UCSD-AML1 (cell line): ENCODE measurements around the gene ANKZF1.
A peak's percentile ranks its signal among the peaks of the same experiment; 100 is the strongest.

ENCODE experiments used
- DNase-seq: peaks from one replicate; lab custom pipeline; 2025; ENCODE audit not compliant: unreplicated experiment; lab: John Stamatoyannopoulos, UW

ANKZF1 gene

DNA sequence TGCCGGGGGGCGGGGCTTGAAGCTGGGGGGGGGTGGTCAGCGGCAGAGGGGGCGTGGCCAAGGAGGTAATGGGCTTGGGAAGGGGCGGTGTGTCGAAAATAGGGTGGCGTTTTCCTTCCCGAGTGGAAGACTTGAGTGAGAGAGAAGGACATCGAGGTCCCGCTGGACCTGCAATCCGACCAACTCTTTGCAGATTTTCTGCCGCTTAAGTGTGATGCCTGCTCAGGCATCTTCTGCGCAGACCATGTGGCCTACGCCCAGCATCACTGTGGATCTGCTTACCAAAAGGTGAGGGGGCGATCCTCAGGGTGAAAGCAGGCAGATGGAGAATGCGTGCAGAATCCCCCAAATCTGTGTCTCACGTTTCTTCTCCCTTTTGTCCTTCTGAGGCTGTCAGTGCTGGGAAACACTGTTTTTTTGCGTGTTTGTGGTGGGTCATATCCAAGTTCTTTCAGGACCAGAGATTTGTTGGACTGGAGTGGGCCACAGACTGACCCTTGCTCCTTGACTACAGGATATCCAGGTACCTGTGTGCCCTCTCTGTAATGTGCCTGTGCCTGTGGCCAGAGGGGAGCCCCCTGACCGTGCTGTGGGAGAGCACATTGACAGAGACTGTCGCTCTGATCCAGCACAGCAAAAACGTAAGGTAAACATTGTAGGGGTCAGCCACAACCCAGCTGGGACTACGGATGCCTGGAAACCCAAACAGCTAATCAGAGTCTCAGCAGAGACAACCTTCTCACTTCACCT is 22.3 kb upstream of the ANKZF1 start:
- DNase-seq = no peak

DNA sequence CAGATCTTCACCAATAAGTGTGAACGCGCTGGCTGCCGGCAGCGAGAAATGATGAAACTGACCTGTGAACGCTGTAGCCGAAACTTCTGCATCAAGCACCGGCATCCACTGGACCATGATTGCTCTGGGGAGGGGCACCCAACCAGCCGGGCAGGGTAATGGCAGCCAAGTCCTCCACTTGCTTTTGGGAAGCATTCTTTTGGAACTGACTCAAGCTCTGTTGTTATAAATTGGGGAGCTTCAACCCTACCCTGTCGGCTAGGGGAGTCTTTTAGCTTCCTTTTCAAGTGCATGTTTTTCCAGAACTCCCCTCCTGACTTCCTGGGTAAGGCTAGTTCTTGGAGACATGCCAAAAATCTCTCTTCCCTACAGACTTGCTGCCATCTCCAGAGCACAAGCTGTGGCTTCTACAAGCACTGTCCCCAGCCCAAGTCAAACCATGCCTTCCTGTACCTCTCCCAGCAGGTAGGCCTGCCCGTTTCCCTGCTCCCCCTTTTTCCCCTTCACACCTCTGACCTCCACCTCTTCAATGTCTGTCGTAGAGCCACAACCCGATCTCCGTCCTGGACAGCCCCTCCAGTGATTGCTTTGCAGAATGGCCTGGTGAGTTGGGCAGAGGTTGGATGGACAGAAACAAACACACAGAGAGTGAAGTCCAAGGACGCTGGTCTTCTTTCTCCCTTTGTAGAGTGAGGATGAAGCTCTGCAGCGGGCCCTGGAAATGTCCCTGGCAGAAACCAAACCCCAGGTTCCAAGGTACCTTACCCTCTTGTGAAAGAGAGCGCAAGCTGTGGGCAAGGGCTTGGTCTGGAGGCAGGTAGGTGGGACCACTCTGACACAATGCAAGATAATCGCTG is 21.5 kb upstream of the ANKZF1 start:
- no peak for DNase-seq

DNA sequence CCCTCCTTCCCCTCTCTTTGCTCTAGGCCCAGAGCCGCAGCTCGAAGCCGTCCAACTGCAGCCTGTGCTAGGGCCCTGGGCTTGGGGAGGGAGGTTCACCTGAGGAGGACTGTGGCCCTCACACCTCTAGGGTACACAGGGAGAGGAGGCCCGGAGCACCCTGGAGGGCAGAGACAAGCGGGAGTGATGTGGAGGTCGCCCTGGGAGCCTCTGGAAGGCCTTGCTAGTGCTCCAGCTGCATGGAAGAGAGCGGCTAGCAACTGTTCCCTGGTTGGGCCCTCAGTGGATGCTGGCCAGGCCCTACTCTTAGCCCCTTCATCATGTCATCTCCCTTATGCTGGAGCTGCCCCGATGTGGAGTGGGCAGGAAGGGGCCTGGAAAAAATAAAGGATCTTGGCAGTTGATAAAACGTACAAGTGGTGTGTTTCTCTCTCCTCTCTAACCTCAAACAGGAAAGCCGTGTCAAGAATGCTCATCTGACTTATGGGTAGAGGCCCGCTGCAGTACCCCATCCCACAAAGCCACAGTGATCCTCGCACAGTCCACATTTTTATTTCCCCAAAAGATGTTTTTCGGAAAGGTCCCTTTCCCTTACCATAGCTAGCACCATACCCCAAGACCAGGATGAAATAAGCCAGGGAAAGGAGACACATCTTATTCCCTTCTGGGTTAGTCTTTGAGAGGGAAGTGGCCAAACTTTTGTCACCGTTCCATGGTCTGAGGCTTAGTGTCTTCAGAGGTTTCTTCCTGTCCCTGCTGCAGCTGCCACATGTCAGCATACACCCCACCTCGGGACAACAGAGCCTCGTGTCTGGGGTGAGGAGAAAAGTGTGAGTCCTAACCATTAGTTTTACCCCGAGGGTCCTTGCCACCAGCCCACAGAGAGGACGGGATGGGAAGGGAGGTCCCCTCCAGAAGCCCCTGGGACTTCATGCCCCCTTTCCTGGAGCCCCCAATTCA is 20.1 kb upstream of the ANKZF1 start:
- peak; percentile 50 for DNase-seq

DNA sequence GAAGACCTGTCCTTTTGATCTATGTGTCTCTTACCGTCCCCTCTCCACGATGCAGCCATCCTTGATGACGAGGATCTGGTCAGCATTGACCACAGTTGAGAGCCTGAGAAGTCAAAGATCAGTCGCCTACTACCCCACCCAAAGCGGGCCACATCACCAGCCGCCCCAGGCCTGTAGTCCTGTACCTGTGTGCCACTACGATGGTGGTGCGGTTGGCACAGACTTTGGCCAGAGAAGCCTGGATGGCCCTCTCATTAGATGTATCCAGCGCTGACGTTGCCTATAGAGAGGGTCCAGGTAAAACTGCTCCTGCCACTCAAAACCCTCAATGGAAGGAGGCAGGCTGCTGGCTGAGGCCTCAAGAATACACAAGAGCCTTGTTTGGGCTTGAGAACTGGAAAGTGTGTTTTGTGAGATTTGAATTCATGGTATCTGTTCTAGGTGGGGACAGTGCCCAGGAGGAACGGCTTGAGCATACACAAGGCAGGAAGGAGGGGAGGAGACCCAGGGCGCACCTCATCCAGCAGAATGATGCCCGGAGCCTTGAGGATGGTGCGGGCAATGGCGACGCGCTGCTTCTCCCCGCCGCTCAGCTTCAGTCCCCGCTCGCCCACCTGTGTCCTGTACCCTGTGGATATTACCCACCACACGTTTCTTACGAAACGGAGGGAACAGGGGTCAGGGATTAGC is 19.3 kb upstream of the ANKZF1 start:
- no peak for DNase-seq

DNA sequence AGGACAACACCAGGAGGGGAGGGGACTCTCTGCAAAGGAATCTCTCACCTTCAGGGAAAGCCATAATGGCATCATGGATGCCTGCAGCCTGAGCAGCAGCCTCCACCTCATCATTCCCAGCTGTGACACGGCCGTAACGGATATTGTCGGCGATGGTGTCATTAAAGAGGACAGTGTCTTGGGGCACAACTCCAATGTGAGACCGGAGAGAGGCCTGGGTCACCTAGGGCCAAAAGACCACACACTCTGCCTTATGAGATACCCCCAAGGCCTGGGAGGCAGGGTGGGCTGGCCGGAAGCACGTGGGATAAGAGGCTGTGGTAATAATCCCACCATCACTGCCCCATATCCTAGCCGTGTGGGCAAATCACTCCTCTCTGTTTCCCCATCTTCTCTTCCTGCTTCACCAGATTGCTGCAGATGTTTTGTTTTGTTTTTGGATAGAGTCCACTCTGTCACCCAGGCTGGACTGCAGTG is 18.7 kb upstream of the ANKZF1 start:
- DNase-seq = no peak

DNA sequence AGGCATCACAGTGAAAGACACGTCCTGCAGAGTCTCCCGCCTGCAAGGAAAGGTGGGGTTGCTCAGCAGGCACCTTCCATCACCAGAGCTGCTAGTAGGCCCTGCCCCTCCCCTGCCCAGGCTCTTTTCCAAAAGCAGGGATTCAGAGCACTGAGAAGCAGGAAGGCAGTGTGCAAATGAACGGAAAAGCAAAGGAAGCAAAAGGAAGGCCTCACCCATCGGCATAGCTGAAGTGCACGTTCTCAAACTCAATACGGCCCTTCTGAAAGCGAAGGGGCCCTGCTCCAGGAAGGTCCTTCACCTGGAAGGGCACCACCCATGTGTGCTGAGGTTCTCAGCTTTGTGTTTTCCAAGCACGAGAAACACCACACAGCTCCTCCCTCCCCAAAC is 16.6 kb upstream of the ANKZF1 start:
- DNase-seq = no peak

DNA sequence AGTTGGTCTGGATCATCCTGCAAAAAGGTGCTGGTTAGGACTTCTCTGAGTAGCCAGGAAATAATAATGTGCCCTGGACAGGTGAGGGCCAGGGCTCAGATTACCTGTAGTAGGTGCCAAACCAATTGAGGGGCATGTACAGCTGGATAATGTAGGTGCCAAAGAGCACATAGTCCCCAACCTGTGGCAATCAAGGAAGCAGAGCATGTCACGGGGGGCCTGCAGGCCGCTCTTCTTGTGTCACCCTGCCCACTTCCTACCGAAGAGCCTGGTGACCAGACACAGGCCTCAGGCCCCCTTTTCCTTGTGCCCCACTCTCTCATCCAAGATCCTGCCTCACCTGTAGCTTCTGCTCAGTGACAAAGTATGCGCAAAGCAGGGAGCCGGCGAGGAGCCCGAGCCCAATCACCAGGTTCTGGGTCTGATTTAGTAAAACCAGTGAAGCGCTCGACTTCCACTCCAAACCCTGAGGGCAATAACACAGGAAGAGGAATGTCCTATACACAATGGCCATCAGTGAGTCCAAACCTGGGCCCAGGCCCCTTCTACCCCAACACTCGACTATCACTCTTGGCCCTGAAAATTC is 16.0 kb upstream of the ANKZF1 start:
- no peak for DNase-seq

DNA sequence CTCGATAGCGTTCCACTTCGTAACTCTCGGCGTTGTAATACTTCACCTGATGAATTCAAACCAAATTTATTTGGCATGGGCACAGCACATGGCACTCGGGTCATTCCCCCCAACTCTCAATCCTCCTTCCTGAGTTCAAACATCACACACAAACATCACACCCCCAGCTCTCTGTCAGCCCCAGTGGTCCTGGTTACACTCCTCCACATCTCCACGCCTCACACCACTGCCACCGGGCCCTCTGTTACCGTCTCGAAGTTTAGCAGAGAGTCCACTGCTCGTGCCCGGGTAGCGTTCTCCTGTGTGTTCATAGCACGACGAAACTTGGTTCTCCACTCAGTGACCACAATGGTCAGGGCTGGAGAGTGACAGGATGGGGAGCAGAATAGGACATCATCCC is 15.5 kb upstream of the ANKZF1 start:
- no peak for DNase-seq

DNA sequence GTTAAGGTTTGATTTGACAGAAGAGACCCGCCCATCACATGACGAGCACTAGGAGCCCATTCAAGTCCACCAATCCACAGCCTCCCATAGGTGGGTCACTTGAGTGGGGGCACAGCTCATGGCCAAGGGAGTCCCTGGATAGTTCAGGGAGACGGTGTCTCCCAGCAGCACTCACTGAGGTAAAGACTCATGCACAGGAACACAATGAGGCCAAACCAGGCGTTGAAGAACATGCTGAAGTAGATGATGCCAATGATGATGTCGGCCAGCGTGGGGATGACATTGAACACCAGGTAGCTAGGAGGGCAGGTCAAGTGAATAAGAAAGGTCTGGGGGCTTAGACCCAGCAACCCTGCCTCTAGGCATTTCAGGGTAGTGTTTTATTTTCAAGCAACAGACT is 14.8 kb upstream of the ANKZF1 start:
- no peak for DNase-seq

DNA sequence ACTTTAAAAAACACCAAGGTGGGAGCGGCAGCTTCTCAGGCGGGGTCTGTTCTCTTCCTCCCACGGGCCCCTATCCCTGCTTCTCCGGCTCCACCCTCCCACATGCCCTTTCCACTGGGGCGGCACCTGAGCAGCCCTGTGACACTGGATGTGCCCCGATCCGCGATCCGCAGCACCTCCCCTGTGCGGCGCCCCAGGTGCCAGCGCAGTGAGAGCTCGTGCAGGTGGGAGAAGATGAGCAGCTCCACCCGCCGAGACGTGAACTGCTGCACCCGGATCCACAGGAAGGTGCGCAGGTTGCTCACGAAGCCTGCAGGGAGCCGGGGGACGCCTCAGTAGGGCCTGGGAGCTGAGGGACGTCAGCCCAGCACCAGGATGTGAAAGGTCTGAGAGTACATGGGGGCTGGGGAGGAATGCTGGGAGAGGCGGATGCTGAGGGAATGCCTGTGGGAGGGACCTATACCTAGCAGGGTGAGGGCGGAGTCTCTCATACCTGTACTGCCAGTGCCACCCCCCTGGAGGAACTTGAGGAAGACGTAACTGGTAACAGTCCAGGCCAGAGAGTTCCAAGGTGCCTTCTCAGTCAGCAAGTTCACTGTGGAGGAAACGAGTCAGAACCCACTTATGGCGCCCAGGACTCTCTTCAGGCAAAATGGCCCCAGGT is 13.6 kb upstream of the ANKZF1 start:
- DNase-seq = no peak

DNA sequence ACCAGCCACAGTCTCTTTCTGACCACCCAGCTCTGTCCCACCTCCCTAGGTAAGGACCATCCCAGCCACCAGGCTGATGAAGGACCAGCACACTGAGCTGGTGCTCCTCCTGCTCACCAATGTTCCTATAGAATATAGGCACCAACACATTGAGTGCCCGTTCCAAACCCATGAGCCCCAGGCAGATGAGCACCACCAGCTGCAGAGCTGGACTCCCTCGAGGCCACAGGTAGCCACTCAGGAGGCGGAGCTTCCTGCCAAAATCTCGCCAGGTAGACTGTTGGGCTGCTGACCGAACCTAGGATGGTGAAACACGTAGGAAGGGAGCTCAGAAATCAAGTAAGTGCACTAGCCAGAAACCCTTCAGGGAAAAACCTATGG is 13.1 kb upstream of the ANKZF1 start:
- no peak for DNase-seq

DNA sequence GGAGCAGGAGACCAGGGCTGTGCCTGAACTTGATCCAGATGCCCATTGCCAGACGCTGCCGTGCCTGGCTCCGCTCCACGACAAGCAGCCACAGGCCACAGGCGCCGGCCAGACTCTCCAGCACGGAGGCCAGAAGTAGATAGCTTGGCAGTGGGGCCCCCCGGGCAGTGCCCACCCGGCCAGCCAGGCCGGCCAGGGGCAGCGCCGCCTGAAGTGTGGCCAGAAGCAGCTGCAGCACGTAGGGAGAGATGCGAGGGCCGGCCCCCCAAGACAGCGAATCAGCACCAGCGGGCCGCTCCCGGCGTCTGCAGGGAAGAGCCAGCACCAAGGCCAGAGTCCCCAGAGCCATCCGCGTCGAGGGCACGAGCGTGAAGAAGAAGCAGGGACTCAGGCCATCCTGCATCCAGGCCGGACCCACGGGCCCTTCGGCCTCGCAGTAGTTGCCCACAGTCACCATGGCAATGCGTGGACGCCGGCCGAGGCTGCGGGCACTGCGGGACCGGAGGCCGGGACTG is 11.3 kb upstream of the ANKZF1 start:
- DNase-seq = no peak

DNA sequence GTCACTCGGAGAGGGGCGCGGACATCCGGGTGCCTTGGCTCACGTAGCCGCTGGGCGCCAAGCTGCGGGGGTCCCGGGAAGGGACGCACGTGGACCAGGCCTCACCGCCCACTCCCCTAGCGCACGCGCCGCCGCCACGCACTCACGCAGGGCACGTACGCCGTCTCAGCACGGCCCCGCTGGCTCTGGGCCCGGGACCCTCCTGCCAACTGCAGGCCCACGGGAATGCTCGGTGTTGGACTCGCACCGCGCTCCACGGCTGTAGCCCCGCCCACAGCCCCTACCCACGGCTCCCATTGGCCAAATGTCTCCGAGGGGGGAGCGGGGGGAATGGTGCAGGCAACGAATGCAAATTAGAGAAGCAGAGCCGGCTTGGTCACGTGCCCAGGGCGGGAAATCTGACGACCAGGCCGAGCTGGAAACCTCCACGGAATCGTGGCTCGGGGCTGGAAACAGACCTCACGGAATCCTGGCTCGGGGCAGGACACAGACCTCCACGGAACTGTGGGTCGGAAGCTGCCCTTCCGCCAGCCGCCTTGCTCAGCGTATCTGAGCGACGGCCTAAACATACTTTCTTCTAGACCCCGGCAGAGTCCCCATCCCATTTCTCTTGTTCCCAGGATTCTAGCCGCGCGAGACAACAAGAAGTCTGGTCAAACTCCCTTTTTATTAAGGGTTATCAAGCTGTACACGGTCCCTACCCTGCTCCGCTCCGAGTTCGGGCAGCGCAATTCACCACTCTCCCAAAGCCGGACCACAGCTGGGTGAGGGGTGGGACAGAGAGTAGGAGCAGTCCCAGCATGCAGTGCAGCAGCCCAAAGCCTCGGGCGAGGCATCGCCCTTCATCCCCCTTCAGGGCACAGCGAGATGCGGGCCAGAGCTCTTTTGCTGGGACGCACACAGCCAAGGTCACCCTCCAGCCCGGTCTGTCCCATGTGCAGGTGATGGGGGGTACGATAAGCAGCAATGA is 10.6 kb upstream of the ANKZF1 start, which contains the start of gene ABCB6:
Gene ABCB6, minus strand, starts transcription at position 227 of the 970 bp plus-strand sequence. CDS start 285 bp downstream, outside the sequence.
- DNase-seq = no peak

DNA sequence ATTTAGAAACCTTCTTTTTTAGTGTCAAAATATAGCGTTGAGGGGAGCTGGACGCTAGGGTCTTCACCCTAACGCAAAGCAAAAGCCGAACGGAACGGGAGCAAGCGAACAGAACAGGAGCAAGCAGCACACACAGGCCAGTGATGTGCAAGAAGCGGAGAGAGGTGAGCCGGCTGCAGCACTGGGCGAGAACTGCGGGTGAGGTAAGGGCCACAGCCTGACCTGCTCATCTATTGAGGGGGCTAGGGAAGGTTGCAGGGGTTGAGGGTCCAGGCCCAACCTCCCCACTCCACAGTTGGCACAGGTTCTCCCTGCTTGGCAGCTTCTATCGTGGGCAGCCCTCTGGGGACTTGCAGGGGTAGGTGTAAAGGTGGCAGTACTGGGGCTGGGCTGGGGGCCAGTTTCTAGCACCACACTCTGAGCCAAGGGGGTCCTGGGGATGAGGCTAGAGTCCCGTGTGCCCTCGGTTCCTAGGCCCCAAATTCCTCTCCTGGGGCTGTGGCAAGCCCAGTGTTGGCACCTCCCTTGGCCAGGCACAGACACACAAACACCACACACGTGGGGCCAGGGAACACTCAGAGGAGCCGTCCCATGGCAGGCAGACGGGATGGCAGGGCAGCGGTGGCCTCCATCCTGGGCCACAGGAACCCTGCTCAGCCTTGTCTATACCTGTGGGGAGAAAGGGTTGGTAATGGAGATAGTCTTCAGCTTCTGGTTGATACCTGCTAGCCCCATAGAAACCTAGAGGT is 9.6 kb upstream of the ANKZF1 start:
- no peak for DNase-seq

DNA sequence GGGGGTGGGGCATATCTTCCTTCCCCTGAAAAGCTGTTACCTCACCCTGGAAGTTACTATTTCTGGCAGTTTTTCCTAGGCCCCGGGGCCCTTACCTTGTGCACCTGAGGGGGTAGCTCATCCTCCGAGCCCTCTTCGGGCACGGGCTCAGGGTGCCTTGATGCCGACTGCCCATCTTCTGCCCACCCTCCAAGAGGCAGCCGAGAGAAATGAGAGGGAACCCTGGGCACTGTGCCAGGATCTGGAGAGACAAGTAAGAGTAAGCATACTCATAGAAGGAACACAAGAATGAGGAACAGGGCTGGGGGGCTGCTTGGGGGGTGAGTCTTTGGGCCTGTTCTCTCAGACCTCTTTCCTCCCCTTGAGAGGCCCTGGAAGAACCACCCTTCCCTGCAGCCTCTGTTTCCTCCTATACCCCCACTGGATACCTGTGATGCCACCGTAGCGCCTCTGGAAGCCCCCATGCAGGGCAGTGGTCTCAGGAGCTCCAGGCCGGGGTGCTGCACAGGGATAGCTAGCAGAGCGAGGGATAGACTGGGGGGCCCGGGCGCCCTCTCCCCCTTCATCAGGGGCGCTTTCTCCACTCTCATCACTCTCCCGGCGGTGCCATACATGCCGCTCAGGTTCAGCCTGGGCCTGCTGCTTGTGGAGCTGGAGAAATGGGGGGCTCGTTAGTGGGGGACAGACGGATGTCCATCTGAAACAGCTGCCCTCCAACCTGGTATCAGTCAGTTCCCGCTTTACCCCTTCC is 8.8 kb upstream of the ANKZF1 start:
- DNase-seq = no peak

DNA sequence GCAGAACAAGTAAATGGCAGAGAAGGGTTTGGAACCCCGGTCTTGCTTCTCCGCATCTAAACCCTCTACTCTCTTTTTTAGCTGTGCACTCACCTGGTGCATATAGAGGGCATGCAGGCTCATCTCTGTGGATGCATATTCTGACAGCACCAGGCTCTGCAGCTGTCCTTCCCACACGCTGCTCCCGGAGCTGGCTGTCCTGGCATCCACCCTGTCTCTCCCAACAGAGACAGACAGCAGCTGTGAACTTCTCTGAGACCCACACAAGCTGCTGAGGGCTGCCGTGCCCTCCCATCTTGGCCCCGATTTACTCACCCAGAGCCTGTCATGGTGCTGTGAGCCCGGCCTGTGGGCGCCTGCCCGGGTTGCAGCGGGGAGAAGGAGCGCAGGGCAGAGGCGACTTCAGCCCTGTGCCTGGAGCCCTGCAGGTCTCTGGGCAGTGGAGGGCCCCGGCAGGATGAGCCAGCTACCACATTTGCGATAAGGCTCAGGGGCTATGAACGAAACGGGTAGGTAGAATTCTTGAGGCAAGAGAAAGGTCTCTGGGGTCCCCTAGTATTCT is 7.6 kb upstream of the ANKZF1 start:
- DNase-seq = no peak
